ENCODE results near the gene PRKAG1. TPM values are rescaled to one million over a fixed set of nuclear protein-coding genes. Genes with fewer than 3 reads are reported as not detected.
"Not testable (repeated sequence)": the region's sequence is repeated elsewhere in the genome, so short reads cannot be mapped to it uniquely, and the experiment has no call there.

Gene PRKAG1
- total RNA-seq = 67.0 TPM

- intact Hi-C loops (cut with DNase I) = loop anchor here (10.0 kb wide), 1 partner anchor 1734 kb away; no protein-coding TSS in a partner anchor
- H3K9me3 ChIP-seq = no peaks in the 10 kb centered on the region
- TF ChIP-seq POLR2A (IDR thresholded peaks at IDR 0.05) = peak in 1 of 2 donors; percentile 76
- TF ChIP-seq POLR2AphosphoS5 (IDR thresholded peaks at IDR 0.05; ENCODE audit: insufficient read depth in 1 of 2, low read depth in 1 of 2) = peak; percentile 95 to 98
- peak in 2 of 3 experiments; percentile 43 to 64 for TF ChIP-seq CTCF (IDR thresholded peaks at IDR 0.05)
- H3K4me1 ChIP-seq = peaks cover 14% of the 10 kb centered on the region
- H3K27me3 ChIP-seq = no peaks in the 10 kb centered on the region
- H3K36me3 ChIP-seq = peaks cover 0 to 25% of the 10 kb centered on the region in 2 donors
- H3K4me3 ChIP-seq = peak within 1 kb of the TSS; percentile 75 to 87
- H3K27ac ChIP-seq = peak within 1 kb of the TSS; percentile 88
- DNase-seq (ENCODE audit: extremely low spot score in 2 of 2) = peak in 1 of 2 donors; percentile 96
Observed at GRCh38 chr12:49018261-49019119, at the start of gene PRKAG1. Gene PRKAG1, minus strand, starts transcription at chr12:49018776. Its CDS starts 36 bp downstream, at chr12:49018740.

GRCh38 chr12:49066120-49066519 lies 47.5 kb upstream of the PRKAG1 start:
- H3K27me3 ChIP-seq = no peaks in the 10 kb centered on the region
- intact Hi-C loops (cut with DNase I) = loop anchor here (10.0 kb wide), 1 partner anchor 59 kb away; no protein-coding TSS in a partner anchor
- no peak for DNase-seq (ENCODE audit: extremely low spot score in 2 of 2)
- H3K27ac ChIP-seq = no peak overlapping the region
- TF ChIP-seq CTCF (IDR thresholded peaks at IDR 0.05) (no peak), POLR2AphosphoS5 (IDR thresholded peaks at IDR 0.05; ENCODE audit: insufficient read depth in 1 of 2, low read depth in 1 of 2) (no peak), POLR2A (IDR thresholded peaks at IDR 0.05) (no peak)
- no peak overlapping the region for H3K4me3 ChIP-seq
- H3K4me1 ChIP-seq = peaks cover 21% of the 10 kb centered on the region
- H3K9me3 ChIP-seq = no peaks in the 10 kb centered on the region
- no peaks in the 10 kb centered on the region for H3K36me3 ChIP-seq

- Histone ChIP-seq H3K9me3 (no peaks in the 10 kb centered on the region), H3K27me3 (no peaks in the 10 kb centered on the region), H3K27ac (no peak overlapping the region), H3K36me3 (no peaks in the 10 kb centered on the region), H3K4me1 (peaks cover 17% of the 10 kb centered on the region), H3K4me3 (no peak overlapping the region)
- no peak for TF ChIP-seq POLR2A (IDR thresholded peaks at IDR 0.05)
- no peak for TF ChIP-seq CTCF (IDR thresholded peaks at IDR 0.05)
- no peak for DNase-seq (ENCODE audit: extremely low spot score in 2 of 2)
- intact Hi-C loops (cut with DNase I) = loop anchor here (10.0 kb wide), 1 partner anchor 60 kb away; no protein-coding TSS in a partner anchor
Observed at GRCh38 chr12:49064767-49065152, 46.2 kb upstream of the PRKAG1 start.

GRCh38 chr12:49061916-49062315 lies 43.3 kb upstream of the PRKAG1 start:
- H3K4me1 ChIP-seq = peaks cover 34% of the 10 kb centered on the region
- intact Hi-C loops (cut with DNase I) = loop anchor here (10.0 kb wide), 1 partner anchor 63 kb away; no protein-coding TSS in a partner anchor
- H3K4me3 ChIP-seq; DNase-seq (ENCODE audit: extremely low spot score in 2 of 2); H3K9me3 ChIP-seq; H3K27ac ChIP-seq; H3K36me3 ChIP-seq; H3K27me3 ChIP-seq: not testable (repeated sequence)

GRCh38 chr12:49061157-49061650 lies 42.6 kb upstream of the PRKAG1 start:
- Histone ChIP-seq H3K27me3 (no peaks in the 10 kb centered on the region), H3K27ac (peak overlapping the region; percentile 96), H3K4me1 (peaks cover 41% of the 10 kb centered on the region), H3K4me3 (peak overlapping the region; percentile 96 to 98), H3K9me3 (no peaks in the 10 kb centered on the region), H3K36me3 (no peaks in the 10 kb centered on the region)
- no peak for TF ChIP-seq CTCF (IDR thresholded peaks at IDR 0.05)
- TF ChIP-seq POLR2AphosphoS5 (IDR thresholded peaks at IDR 0.05; ENCODE audit: insufficient read depth in 1 of 2, low read depth in 1 of 2) = no peak
- TF ChIP-seq POLR2A (IDR thresholded peaks at IDR 0.05) = no peak
- intact Hi-C loops (cut with DNase I) = loop anchor here (10.0 kb wide), 1 partner anchor 64 kb away; no protein-coding TSS in a partner anchor
- no peak for DNase-seq (ENCODE audit: extremely low spot score in 2 of 2)

Data from vagina (tissue), 2 donors.